NCI-H524 (cell line): ENCODE measurements around the gene IL16.

ENCODE experiments used
- DNase-seq, 2 experiments: peaks; one replicate each; lab custom pipeline; 2025; lab: John Stamatoyannopoulos, UW

IL16 gene

DNA sequence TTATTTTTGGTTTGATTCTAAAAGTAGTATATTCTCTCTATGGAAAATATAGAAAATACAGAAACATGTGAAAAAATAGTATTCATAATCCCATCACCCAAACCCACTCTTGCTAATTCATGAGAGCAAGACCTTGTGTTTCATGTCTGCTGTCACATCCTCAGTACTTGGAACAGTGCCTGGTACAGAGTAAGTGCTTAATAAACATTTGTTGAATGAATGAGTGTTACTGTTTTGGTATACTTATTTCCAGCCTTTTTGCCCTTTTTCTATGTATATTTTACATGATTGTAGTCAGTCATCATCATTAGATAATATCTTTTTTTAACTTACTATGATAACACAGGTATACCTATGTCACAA lies 59.3 kb downstream of the IL16 start:
- DNase-seq = no peak

DNA sequence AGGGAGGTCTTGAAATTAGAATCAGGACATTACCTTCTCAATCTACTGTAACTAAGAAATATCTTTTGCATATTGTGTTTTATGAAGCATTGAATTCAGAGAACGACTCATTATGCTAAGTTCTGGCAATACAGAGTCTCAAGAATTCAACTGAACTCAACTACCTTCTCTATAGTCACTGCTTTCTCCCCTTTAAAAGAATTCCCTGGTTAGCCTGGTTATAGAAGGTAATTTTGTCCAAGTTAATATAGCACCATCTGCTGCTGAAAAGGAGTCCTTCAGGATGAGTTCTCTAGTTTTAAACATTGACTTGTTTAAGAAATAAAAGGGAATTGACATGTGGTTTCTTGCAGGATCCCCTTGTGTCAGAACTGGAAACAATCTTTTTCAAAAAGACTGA lies 60.2 kb downstream of the IL16 start:
- peak in 1 of 2 experiments; percentile 55 for DNase-seq

DNA sequence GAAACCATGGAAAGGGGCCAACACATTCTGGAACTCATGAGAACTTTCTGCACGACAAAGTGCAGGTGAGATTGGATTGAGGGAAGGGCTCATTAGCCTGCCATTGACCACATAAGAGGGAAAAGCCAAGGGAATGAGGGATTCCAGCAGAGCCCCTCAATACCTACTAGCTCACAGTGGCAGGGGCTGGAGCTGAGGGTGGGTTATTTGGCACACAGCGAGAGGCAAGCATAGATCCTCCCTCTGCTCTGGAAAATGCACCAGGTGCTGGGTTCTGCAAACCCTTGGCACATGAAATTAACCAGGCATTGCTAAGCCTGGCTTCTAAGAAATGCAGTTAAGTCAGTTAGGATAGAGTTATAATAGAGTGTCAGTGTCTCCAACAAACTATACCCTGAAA lies 60.8 kb downstream of the IL16 start:
- DNase-seq = no peak

DNA sequence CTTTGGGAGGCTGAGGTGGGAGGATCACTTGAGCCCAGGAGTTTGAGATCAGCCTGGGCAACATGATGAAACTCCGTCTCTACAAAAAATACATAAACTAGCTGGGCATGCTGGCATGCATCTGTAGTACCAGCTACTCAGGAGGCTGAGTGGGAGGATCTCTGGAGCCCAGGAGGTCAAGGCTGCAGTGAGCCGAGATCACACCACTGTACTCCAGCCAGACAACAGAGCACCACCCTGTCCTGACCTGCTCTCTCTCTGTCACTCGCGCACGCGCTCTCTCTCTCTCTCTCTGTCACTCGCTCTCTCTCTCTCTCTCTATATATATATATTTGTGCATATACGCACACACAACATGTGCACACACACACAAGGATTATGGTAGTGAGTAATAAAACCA lies 61.8 kb downstream of the IL16 start:
- no peak for DNase-seq

DNA sequence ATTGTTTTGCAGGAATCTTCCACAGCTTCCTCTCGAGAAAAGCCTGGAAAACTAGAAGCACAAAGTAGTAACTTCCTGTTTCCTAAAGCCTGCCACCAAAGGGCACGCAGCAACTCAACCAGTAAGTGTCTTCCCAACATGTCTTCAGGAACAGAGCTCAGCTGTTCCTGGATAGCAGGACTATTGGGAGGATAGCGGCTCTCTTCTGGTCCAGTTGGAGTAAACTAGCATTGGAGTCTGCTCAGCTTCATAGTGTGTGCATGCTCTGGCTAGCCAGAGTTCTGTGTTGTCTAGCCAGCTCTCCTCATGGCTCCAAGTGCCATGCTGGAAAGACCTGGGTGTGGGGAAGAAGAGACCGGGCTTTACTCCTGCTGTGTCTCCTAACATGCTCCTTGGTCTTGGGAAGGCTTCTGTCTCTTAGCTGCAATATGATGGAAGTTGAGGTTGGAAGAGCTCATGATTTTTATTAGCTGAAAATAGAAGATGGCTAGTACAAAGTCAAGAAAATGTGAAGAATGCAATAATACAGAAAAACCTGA lies 63.1 kb downstream of the IL16 start:
- DNase-seq = no peak

DNA sequence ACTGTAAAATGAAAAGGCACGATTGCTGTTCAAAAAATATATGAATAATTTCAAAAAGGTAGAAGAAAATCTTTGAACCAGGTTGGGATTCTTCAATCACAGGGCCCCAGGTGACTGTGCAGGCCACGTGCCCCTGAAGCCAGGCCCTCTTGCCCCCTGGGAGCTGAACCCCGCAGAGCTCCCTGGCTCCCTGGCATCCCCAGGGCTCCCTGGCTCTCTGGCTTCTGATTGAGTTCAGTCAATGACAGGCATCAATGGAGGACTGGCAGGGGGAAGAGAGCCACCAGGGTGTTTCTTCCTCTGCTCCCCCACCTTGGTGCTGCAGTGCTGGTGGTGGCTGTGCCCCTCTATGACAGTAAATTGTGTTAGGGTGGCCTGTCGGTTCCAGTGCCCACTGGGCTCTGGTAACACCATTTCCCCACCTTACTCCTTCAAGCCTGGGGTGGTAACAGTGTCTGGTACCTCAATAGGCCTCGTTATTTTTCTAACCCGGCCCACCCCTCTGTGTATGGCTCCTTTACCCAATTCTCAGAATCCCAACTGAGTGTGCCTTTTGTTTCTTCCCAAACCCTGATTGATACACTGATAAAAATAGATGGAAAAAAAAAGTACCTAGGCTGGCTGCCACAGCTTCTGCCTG lies 64.6 kb downstream of the IL16 start:
- DNase-seq = no peak

DNA sequence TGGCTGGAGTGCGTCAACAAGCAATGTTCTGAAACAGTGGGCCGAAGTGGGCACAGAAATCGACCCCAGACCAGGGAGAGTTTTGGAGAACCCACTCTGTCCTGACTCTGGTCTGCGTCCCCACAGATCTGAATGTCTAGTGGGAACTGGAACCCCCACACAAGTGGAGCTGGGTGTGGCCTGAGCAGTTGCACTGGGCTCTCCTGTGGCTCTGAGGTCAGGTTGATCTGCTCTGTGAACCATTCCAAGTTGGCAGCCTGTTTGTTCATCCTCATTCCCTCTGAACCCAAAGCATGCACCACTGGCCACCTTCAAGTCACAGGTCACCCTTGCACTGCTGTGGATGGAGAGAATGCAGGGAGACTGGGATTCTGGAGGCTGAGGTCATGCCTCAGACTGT lies 66.8 kb downstream of the IL16 start:
- no peak for DNase-seq

DNA sequence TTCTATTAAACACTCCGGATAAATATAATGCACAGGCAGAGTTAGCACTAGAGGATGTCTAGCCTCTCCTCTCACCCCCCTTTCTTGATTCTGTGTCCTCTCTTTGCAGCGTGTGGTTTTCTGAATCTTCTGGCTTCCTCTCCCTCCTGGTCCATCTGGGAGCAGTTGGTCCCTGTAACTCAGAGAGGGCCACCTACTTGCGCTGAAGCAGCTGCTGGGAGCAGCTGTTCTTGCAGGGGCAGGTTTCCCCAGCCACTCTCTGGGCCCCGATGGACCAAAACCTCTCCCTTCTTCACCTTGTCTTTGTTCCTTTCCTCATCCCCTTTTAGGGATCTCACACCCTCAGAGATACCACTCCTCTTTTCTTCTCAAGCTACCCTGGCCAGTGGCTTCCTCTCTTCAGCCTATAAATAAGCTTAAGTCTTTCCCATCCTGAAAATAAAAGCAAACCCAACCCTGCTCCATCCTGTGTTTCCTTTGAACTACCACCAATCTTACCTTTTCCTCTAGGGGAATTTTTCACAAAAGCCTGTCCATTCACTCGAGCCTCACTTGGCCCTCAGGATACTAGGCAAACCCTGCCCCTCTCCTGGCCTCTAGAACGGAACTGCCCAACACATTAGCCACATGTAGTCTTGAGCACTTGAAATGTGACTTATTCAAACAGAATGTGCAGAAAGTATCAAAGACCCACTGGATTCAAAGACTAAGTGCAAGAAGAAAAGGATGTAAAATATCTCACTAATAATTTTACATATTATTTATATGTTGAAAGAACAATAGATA lies 67.6 kb downstream of the IL16 start:
- DNase-seq = peak; percentile 27 to 72

DNA sequence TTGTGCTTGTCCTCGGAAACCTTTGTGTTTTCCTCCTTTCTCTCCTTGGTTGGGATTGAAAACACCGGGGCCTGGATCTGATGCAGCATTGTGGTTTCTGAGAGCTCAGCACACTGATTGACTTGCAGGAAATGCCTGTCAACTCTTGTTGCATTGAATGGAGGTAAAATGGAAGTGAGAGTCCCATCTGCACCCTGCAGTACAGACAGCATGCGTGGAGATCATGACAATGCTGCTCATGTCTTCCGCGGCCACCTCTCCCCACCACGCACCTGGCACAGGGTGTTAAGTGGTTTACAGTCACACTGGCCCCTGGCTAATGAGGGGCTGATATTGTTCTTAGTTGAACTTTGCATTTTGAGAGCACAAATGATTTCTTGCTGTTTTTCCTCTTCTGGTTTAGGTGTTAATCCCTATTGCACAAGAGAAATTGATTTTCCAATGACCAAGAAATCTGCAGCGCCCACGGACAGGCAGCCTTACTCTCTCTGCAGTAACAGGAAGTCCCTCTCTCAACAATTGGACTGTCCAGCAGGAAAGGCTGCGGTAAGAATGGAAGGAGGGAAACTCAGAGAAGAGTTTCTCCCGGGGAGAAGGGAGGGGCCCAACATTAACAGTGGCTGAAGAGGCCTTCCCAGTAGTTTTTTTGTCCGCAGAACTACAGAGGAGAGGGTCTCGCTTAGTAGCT lies 68.7 kb downstream of the IL16 start:
- peak in 1 of 2 experiments; percentile 38 for DNase-seq

DNA sequence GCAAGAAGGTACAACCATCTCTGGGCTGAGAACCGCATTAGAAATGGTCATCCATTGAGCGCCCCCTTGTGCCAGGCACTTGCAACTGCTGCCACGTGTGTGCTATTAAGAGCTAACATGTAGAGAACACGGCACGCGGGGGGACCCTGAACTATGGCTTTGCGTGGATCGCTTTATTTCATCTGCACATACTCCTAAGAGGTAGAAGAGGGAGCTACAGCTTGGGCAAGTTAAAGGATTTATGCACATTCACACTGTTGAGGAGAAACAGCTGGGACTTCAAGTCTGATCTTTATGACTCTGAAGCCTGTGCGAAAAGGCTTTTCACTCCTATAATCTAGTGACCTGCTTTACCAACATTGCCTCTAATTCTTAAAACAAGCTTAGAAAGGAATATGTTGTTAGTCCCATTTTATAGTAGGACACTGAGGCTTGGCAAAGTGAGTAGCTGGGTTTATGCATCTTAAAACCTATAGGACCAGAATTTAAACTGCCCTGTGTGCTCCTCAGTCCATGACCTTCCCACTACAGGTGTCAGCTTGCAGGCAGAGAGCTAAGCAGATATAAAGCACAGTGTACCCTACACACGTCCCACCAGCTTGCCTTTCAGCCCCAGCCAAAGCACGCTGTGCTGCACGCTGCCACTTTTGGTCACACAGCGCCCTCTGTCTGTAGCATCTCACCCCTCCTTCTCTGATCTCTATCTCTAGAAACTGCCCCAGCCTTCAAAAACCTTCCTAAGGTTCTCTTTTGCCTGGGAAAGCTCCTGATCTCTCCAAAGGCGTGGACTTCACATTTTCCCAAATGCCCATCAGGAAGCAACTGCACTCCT lies 69.5 kb downstream of the IL16 start:
- DNase-seq = peak; percentile 84 to 94

DNA sequence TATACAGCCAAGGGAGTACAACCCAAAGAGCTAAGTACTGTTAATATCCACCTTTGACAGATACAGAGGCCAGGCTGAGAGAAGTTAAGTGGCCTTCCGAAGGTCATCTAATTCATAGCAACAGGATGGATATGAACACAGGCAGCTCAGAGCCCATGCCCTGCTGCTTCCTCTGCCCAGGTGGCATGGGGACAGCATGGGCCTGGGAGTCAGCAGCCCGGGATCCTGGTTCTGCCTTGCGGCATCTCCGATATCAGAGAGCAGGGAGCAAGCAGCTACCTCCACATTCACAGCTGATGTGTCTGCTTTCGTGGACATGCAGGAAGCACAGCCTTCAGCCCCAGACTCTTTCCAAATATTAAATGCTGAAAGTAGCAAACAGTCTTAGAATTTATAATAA lies 71.7 kb downstream of the IL16 start:
- DNase-seq = no peak

DNA sequence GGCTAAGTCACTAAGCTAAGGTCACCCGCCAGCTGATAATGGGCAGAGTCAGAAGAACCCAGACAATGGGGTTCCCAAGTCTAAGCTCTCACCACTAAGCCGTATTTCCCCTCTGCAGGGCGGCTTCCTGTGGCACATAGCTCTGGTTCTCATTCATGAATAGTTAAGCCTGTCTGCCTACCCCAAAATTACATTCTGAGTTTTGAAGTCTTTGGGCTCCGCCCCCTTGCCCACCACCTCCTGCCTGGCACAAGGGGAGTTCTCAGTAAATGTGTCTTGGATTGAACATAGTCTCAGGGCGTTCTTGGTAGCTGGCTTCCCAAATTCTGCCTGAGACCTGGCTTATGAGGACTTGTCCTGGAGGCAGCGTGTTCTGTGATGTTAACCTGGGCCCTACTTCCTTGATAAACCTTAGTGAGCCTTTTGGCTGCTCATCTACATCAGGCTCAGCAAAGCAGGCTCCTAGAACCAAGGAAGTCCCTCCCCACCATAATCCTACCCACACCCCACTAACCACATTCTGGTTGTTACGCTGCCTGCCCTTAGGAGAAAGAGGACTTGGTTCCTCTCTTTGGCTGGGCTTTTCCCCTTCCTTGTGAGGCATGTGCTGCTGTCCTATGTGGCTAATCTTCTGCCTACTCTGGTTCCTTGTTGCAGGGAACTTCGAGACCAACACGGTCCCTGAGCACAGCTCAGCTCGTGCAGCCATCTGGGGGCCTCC lies 72.4 kb downstream of the IL16 start:
- no peak for DNase-seq

DNA sequence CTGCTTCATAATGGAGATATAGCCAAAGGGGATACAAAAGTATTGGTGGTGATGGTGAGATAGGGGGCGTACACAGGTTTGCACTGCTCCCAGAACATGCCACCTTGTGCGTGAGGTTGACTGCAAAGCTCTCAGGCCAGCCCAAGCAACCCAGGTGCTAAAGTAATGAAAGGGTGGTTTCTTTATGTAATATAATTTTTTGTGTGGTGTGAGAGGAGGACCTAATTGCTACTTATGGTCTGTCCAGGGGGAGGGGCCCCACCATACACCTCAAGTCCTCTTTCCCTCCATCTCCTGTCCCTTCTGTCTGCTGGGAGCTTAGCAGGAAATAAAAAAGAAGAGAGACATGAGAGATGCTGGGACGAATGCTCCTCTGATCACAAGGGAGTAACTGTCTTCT lies 73.5 kb downstream of the IL16 start:
- DNase-seq = no peak

DNA sequence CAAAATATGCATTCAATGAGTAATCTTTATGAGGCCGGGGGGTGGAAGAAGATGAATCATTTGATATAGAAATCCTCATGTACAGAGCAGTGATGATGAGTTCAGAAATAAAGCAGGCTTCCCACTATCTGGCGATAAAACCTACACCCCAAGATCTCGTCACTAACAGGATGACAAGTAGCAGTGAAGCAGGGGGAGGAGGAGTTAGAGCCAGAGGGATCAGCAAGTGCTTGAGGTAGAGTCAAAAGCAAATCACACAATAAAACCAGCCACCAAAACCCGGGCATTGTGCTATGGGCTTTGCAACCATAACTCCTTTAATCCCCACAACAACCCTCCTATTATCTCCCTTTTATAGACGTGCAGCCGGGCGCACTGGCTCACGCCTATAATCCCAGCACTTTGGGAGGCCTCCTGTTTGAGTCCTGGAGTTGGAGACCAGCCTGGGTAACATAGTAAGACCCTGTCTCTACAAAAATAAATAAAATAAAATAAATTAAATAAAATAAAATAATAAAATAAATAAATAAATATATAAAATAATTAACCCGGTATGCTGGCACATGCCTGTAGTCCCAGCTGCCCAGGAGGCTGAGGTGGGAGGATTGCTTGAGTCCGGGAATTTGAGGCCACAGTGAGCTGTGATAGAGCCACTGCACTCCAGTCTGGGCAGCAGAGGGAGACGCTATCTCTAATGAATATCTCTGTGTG lies 74.3 kb downstream of the IL16 start:
- peak in 1 of 2 experiments; percentile 58 for DNase-seq

DNA sequence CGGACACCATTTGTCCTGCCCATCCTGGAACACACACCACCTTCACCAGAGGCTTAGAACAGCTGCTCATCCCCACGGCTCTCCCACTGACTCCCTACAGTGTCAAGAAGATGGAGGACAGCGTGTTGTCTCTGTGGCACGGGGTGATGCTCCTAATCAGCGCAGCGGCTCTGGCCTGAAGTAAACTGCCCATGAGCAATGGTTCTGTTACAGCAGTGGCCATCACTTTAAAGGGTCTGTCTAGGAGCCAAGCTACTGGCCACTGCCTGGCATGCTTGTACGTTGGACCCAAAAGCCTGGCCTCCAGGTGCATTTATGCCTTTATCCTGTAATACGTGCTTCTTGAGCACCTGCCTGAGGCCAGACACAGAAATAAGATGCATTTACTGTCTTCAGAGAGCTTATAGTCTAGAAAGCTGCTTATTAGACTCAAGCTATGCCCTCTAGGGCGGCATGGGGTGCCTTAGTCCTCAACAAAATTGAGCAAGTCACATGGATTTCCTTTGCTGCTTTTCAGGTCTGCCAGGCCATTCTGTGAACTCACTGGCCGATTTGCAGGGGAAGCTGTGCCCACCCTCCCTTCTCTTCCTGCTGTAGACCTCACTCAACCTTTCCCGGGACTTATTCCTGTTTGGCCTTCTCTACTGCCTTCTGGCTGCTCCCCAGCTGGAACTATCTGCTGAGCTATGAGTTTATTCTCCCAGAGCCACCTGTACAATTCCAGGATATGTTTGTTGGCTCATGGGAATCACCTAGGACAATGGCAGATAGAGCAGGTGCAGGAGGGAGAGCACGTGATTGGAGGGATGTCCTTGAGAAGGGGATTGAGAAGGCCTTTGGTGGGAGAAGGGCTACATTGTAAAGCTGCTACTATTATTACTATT lies 75.3 kb downstream of the IL16 start:
- DNase-seq = no peak

DNA sequence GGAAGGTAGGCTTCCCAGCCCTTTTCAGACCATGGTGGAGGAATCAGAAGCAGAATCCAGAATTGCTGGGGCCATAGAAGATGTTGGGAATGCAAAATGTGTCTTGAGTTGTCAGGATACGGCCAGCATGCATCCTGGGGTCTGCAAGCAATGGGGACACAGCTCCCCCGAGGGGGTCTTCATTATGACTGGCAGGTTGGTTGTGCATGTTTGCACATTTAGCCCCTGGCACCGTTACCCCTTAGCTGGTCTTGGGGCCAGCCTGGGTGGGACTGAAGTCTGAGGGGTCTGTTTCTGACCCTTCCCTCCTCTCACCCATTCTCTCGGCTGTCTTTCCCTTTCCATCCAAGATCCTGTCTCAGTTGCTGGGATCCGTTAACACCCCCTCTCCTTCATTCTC lies 76.5 kb downstream of the IL16 start:
- DNase-seq = no peak

DNA sequence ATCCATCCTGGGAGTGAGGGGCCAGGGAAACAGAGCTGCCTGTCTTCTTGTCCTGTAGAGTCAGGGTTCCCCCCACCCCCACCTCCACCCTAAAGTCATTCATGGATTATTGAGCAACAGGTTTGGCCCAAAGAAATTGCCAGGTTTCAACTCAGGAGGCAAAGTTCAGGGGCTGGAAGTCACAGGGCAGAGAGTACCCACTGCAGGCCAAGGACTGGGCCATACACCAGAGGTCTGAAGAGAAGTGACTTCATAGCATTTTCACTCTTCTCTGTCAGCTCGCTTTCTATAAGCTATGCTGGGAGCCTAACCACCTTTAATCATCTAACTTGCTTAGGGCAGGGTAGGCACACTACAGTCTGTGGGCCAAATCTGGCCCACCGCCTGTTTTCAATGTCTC lies 77.2 kb downstream of the IL16 start:
- no peak for DNase-seq

DNA sequence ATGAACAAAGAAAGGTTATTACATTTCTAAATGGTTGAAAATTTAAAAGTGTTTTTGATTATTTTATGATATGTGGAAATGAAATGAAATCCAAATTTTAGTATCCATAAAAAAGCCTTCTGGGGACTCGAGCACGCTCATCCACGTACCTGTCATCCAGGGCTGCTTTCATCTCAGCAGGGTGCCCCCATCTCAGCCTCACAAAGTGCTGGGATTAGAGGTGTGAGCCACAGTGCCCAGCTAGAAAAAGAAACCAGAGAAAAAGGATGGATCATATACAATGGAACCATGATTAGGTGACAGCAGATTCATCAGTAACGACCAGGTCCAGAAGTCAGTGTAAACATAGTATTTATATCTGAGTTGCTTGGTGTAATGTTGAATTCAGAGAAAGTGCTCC lies 77.6 kb downstream of the IL16 start:
- DNase-seq = no peak

DNA sequence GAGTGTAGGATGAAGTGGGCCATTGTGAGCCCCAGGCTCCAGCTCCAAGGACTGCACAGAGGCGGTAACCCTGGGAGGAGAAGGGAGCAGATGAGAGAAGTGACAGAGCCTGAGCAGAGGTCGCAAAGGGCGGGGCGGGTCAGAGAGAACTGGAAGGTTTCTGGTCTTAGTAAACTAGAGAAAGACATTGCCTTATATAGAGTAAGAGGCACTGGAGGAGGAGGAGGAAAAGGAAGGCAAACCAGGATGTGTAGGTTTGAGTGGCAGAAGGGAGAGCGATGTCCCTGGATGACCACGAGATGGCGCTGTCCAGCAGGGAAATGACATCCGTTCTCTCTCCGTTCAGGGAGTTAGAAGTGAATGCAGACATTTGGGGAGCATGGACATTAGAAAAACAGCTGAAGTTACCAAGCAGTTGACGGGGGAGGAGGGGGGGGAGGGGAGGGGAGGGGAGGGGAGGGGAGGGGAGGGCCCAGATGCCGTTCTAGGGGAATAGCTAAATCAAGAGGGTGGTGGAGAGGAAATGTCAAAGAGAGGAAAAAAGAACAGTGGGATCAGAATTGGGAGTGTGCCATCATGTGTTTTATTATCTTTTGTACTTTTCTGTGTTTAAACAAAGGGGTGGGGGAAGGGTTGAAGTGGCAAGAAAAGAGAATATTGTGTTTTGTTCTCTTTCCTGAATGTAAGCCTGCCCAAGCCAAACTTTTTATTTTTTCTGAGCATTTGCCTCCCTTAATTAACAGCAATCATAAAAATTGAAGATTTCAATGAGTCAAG lies 78.4 kb downstream of the IL16 start:
- DNase-seq = peak; percentile 78 to 83
